ENCODE data around the gene C1QTNF12. TPM values are rescaled to one million over a fixed set of nuclear protein-coding genes. Genes with fewer than 3 reads are reported as not detected.
A peak's percentile ranks its signal among the peaks of the same experiment; 100 is the strongest.

Gene C1QTNF12
- total RNA-seq, 1 donor, result 0.27 TPM

DNA sequence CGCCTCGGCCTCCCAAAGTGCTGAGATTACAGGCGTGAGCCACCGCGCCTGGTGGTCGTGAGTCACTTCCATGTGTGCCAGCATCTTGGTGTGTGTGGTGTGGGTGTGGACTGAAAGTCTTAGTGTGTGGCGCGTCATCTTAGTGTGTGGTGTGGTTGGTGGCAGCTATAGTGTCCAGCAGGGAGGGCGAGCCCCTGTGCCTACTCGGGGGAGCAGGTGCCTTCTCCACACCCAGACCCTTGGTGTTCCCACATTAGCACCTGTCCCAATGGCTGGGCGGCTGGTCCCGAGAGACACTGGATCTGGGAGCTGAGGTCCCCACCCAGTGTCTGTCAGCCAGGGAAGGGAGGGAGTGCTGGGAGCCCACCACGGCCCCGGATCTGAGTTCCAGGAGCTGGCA, 36.5 kb upstream of the C1QTNF12 start:
- no peak for DNase-seq (ENCODE audit: low read depth in 2 of 3, low spot score in 2 of 3)

DNA sequence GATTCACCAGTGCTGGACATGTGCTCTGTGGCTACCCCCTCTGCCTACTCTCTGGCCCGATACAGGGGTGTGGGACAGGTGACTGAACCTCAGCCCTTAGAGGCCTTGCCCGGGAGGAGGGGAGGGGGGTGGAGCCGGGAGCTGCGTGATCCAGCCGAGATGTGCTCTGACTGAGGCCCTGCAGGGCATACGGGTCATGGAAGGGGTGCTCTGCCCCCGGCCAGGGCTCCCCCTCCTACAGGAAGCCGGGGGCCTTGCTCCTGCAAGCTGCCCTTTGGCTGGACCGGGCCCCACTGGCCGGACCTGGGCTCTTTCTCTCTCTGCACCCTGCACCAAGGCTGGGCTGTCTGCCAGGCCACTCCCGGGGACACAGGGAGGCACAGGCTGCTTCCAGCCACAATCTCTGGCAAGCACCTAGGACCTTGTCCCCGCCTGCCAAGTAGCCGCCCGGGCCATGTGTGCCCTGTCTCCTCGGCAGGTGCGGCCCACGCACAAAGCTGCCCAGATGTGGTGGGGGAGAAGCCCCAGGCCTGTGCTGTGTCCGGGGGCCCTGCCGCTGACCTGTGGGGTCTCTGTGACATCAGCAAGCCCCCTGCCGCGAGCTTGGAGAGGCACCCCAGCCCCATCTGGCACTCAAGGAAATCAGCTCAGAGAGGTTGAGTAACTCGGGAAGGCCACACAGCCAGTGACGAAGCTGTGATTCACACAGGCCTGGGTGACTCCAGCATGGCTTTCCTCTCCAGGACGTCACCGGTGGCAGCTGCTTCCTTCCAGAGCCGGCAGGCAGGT, 35.2 kb upstream of the C1QTNF12 start:
- no peak for DNase-seq (ENCODE audit: low read depth in 2 of 3, low spot score in 2 of 3)

DNA sequence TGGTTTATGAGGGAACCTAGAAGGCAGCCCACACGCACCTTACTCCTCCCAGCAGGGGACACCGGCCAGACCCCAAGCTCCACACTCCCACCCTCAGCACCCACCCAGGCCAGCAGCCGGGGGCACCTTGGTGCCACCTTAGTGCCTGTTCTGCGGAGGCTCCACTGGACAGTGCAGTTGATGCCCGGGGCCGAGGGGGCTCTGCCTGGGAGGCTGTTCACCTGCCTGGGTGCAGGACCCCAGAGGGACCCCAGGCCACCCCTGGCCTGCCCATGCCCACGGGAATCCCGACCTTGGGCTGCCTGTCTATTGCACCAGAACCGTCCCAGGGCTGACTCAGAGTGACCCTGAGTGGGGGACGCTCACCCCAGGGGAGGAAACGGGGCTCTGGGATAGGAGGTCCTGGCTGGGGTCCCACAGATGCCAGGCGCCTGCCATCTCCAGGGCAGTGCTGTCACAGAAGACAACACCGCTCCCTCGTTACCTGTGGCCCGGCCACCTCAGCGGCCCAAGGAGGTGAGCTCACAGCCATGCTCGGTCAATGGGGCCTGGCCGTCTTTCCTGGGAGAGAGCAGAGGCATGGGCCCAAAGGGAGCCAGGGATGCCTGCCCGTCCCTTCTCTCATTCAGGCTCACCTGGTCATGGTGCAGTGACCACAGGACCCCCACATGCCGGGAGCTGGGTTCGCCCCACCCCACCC, 34.4 kb upstream of the C1QTNF12 start:
- DNase-seq (ENCODE audit: low read depth in 2 of 3, low spot score in 2 of 3), result no peak

DNA sequence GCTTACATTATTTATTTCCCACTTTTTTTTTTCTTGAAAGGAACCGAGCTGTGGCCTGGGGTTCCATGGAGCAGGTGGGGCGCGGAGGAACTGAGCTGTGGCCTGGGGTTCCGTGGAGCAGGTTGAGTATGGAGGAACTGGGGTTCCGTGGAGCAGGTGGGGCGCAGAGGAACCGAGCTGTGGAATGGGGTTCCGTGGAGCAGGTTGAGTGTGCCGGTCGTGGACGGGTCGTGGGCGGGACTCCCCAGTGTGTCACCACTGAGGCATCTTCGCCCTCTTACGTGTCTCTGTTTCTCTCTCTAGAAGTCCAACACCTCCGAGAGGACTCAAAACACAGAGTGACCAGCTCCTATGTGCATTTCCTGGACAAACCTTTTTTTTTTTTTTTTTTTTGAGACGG, 32.5 kb upstream of the C1QTNF12 start:
- no peak for DNase-seq (ENCODE audit: low read depth in 2 of 3, low spot score in 2 of 3)

DNA sequence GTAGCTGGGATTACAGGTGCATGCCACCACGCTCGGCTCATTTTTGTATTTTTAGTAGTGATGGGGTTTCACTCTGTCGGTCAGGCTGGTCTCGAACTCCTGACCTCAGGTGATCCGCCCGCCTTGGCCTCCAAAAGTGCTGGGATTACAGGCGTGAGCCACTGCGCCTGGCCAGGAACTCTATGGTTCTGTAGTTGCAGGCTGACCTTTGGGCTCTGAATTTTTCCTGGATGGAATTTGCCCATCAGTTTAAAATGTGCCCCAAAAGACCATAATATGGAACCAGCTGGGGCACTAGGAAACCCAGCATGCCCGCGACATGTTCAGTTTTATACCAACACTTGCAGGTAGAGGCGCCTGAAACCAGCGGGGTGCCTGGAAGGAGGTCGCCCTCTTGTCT, 32.1 kb upstream of the C1QTNF12 start:
- DNase-seq (ENCODE audit: low read depth in 2 of 3, low spot score in 2 of 3), result no peak

DNA sequence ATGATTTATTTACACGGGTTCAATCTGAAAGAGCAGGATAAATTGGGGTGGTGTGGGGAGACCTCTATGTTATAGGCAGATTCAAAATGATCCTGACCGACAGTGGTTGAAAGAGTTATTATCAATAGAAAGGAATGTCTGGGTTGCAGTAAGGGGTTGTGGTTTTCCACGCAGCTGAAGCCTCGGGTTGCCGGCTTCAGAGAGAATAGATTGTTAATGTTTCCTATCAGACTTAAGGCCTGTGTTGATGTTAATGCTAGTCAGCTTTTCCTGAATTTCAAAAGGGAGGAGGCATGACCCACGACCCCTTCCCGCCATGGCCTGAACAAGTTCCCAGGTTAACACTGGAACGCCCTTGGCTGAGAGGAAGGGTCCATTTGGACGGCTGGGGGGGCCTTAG, 29.3 kb upstream of the C1QTNF12 start:
- DNase-seq (ENCODE audit: low read depth in 2 of 3, low spot score in 2 of 3), result no peak

DNA sequence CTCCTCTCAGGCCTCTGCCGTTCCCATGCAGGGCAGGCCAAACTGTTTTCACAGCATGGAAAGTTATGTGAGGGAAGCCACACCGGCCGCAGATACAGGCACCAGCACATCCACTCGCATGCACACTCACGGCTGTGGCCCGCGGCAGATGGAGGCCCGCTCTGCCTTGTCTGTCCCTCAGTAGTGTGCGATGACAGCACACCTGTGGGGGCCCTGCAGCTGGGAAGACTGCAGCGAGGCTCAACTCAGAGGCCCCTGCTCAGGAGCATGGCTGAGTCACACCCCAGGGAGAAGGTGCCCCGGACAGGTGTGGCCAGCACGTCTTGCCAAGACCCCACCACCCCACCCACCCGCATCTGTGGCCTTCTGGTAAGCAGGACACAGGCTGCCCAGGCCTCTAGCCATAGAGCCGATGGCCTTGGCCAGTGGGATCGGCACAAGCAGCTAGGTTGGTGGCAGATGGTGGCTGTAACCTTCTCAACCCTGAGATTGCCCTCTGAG, 28.5 kb upstream of the C1QTNF12 start:
- DNase-seq (ENCODE audit: low read depth in 2 of 3, low spot score in 2 of 3), result no peak

DNA sequence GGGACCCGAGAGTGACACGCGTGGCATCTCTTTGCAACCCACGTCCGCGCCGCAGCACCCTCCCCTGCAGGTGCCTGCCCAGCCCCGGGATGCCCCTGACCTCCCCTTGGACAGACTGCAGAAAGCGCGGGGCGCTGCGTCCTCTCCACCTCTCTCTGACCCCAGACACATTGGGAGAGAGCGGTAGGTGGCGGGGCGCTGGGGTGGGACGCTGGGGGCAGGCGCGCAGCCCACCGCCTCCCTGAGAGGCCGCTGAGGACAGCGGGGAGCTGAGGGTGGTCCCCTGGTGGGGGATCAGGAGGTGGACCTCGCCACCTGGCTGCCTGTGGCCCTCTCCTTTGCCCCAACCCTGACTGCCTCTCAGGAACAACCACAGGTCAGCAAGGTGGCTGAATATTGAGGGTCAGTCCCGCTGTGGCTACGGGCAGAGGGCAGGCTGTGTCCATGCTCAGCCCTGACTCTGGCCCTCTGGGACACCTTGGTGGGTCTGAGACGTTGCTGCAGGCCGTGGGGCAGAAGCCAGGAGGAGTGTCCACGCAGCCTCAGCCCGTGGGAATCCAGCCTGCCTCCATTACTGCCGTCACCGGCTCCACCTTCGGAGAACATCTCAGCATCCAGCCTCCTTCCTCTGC, 27.9 kb upstream of the C1QTNF12 start:
- DNase-seq (ENCODE audit: low read depth in 2 of 3, low spot score in 2 of 3), result no peak

DNA sequence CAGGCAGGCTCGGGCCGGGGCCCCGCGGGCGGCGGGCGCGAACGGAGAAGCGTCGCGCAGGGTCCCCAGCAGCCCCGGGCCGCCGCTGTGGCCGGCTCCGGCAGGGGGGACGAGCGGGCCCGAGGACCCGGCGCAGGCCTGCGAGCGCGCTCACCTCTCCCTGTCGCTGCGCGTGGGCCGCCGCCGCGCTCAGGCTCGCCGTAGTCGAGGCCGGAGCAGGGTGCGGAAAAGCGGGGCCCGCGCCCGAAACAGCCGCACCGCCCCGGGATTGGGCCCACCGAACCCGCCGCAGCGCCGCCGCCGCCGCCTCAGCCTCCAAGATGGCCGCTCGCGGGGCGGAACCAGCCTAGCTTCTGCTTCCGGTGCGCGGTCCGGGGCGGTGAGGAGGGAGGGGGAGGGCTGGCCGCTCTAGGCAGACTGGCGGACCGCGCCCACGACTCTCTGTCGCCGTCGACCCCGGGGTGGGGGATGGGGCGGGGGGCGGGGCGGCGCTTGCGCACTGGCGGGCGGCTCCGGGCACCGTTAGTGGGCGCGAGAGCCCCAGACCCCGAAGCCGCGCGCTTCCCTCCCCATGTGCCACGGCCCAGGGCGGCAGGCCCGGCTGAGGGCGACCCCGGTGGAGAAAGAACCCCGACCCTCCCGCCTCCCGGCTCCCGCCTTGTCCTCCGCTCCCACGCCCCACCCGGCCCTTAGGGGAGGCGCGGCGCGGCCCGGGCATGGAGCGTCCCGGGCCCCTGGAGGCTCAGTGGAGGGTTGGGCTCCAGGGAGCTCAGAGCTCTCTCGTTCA, 27.2 kb upstream of the C1QTNF12 start, which contains the start of gene UBE2J2:
TSS of gene UBE2J2 (minus strand) at position 343 of the 787 bp plus-strand sequence. CDS start 5,862 bp downstream, outside the sequence.
- DNase-seq (ENCODE audit: low read depth in 2 of 3, low spot score in 2 of 3), result peak; percentile 76 to 92 (median 91)

DNA sequence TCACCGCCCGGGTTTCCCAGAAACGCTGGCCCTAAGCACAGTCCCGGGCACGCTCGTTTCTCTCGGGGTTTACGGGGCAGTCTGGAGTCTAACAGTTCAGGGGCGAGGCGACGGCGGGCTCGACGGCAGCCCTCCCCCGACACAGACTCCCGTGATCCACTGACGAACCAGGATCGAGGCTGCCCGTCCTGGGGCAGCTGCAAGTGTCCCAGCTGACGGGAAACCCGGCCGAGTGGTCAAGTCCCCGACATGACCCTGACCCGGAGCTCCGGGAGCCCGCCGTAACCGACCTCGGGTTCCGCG, 26.6 kb upstream of the C1QTNF12 start:
- DNase-seq (ENCODE audit: low read depth in 2 of 3, low spot score in 2 of 3), result no peak

DNA sequence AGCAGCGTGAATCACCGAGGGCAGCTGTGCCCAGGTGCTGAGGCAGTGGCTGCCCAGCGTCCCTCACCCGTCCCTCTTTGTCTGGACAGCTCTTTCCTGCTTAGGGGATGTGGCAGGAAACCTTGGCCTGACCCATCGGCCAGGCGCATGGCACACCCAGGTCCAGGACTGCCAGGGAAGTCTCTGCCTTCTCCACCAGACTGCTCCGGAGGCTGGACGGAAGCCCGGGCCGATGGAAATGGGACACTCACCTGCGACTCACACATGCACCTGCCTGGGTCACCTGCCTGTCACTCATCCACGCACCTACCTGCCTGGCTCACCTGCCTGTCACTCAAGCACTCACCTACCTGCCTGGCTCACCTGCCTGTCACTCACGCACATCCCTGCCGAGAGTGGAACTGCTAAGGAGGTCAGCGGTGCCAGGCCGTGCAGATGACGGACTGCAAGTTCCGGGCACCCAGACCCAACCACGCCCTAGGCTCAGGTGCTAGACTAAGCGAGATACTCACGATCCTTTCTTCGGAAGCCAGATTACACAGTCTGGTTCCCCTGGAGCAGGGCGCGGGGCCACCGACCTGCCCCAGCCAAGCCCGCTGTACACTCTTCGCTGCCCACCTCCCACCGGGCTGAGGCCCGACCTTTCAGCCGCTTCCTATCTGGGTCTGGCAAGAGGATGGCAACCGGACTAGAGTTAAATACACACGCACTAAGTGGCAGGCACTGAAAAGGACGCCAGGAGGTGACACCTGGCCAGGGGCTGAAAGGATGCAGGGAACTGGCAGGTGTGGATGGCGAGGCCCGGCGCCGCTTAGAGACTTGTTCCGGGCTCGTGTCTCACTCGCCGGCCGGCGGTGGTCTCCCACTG, 26.1 kb upstream of the C1QTNF12 start:
- DNase-seq (ENCODE audit: low read depth in 2 of 3, low spot score in 2 of 3), result peak in 1 of 3 donors; percentile 13

DNA sequence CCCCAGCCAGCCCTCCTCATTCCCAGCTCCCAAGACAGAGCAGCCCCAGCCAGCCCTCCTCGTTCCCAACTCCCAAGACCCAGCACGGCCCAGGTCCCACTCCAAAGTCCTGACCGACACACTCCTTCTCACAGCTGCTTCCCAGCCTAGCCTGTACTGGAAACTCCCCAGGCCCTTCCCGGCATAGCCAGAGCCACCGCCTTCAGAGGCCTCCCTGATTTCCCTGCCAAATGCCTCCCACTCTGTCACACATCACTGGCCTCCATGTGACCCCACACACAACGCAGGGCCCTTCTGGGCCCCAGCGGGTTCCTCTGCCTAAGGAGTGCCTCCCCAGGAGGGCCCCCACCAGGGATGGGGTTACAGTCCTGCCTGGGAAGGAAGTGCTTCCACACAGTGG, 24.3 kb upstream of the C1QTNF12 start:
- DNase-seq (ENCODE audit: low read depth in 2 of 3, low spot score in 2 of 3), result no peak

DNA sequence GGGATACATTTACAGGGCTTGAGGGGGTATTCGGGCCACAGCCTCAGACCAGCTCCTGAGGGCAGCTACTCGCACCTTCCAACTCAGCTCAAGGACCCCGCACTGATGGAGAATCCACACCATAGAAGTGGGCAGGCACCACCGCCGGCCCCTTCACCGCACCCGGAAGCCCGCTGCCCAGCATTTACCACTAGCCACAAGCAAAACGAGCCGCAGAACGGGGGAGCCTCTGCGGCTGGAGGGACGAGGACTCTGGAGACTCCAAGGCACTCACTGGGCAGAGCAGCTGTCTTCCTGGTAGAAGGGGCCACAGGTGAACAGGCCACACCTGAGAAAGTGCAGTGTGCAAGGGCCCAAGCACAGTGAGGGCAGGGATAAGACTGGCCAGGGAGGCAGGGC, 21.8 kb upstream of the C1QTNF12 start:
- no peak for DNase-seq (ENCODE audit: low read depth in 2 of 3, low spot score in 2 of 3)

DNA sequence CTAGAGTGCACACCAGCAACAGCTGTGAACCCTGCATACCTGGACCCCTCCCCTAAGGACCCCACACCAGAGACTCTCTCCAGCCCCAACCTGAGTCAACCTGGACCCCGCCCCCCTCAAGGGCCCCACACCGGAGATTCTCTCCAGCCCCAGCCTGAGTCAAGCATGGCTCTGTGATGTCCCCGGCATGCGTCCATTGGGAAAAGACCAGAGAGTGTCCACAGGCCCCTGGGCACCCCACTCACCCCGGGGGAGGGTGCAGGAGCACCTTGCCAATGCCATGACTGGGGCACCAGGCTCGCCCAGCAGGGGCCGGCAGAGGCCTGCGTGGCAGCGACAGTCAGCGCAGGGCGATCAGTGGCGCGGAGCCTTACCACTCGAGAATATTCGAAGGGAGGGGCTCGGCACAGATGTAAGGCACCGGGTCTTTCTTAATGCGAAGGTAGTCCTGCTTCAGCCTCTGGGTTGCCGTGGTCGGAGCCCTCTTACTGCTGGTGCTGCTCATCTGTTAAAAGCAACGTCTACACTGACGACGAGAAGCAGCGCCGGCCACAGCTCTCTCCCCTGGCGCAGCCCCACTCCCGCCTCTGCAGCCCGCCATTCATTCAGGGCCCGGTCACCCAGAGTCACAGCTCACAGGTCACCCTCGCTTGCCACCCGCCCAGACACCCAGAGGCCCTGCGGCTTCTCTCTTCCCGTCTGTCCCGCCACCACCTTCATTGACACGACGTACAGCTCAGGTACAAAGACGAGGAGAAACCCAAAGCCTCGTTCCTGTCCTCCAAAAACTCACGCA, 21.2 kb upstream of the C1QTNF12 start:
- no peak for DNase-seq (ENCODE audit: low read depth in 2 of 3, low spot score in 2 of 3)

DNA sequence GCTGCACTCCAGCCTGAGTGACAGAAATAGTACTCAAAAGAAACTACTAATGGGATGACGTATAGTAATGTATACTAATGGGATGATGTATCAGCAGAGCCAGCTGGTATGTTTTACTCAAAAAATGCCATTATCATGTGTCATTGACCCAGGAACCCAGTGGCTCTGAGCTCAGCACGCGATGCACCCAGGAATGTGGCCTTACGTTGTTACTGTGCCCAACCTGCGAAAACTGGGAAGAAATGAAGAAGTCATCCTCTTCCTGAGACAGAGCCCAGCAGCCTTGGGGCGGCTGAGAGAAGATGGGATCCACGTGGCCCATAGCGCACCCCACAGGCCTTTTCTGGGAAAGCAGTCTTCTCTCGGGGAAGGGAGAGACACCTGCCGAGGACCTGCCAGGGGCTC, 18.3 kb upstream of the C1QTNF12 start:
- no peak for DNase-seq (ENCODE audit: low read depth in 2 of 3, low spot score in 2 of 3)

DNA sequence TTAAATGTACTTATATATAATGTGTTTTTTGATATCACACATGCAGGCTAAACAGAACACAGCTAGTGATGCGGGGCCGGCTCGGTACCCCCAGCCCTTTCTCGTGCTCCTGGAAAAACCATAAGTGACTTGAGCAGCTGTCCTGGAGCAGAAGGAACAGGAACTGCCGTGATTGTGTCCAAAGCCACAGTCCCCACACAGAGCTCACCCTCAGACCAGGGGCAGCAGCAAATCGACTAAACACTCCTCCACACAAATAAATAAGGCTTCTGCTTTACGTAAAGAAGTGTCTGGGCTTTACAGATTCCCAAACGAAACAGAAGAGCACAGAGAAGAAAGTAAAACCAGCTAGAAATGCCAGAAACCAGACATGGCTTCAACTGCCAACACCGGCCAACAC, 17.5 kb upstream of the C1QTNF12 start:
- no peak for DNase-seq (ENCODE audit: low read depth in 2 of 3, low spot score in 2 of 3)

DNA sequence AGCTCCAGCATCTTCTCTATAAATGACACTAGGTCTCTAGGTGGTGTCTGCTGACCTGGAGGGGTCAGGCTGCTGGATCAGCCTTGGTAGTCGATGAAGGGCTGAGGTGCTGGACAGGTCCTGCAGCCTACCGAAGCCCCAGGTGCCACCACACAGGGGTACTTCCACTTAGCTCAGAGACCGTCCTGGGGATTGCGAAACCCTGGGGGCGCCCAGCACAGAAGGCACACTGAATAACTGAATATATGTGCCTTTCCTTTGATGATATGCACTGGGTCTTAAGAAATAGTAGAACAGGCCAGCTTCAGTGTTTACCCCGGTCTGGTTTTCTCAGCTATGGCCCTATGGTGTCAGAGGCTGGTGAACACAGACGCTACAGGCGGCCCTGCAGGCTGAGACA, 16.2 kb upstream of the C1QTNF12 start:
- no peak for DNase-seq (ENCODE audit: low read depth in 2 of 3, low spot score in 2 of 3)

DNA sequence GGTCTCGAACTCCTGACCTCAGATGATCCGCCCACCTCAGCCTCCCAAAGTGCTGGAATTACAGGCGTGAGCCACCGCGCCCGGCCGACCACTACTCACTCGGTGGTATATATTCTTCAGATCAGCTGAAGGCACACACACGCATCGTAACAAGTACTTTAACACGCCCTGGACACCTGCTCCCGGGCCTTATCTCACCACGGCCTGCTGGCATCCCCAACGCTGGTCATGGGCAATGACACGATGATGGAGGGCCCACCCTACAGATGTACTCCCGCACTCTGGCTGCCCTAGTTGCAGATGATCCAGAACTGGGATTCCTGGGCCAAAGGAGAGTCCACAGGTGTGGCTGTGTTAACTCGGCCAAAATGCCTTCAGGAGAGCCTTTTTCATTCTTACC, 15.5 kb upstream of the C1QTNF12 start:
- no peak for DNase-seq (ENCODE audit: low read depth in 2 of 3, low spot score in 2 of 3)

DNA sequence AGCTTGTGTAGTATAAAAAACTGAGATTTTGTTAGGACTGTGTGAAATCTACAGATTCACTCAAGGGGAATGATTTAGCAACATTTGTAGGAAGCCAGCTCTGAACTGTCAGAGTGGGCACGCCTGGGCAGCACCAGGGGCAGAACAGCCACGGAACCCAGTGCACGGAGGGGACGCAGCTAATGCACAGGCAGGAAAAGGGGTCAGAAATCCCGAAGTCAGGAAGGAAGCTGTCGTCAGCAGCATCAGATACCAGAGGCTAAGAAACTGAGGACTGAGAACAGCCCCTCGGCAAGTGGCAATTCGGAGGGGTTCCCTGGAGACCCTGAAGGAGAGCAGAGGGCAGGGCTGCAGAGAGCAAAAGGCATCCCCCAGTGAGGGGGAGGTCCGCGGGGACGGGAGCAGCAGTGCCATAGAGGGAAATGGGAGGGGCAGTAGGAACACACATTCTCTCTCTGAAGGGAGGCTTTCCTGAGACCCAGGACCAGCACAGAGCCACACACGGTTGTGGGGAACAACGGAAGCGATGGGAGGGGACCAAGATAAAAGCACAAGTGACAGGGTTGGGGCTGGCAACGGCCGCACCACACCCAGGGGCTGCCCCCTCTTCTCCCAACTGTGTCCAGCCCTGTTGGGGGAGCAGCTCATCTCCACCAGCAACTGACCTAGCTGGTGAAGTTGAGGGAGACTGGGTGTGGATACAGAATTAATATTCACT, 14.5 kb upstream of the C1QTNF12 start:
- DNase-seq (ENCODE audit: low read depth in 2 of 3, low spot score in 2 of 3), result no peak

Measured in hematopoietic multipotent progenitor cell (in vitro differentiated cells).